HepG2 (cell line): Measurements from ENCODE around the gene CXCL8. TPM values are rescaled to one million over a fixed set of nuclear protein-coding genes. Genes with fewer than 3 reads are reported as not detected.

Experiments
- ATAC-seq: fragments of 200-7000 bp; cut with Tn5 transposase; 3 replicates; pipeline ENCODE4 v1.9.1; 2020; ENCODE audit warnings: mild to moderate bottlenecking, moderate library complexity
- BruUV-seq: library from RNA; stranded (reverse); fragments of 400-500 nt; replicated peaks from 2 replicates; lab custom pipeline; 2021; lab: Mats Ljungman, UMichigan
- CTCF ChIA-PET: fragments of 300-600 bp; formaldehyde crosslinking; extraction: SDS; loops from one replicate; lab custom pipeline; 2021; ENCODE audit warnings: low total read pairs, inconsistent platforms, low intra/inter-chr PET ratio; lab: Yijun Ruan, JAX
- POLR2A ChIA-PET: fragments of 350-600 bp; sonication (Branson Sonifier 250); formaldehyde crosslinking; loops from one replicate; lab custom pipeline; 2020; ENCODE audit warnings: antibody characterized with exemption, inconsistent platforms; lab: Yijun Ruan, JAX
- DNase-seq: peaks from one replicate; pipeline ENCODE4 v3.0.0-alpha.2; 2015; ENCODE audit warnings: low spot score
- FAIRE-seq: peaks from 3 replicates; lab custom pipeline; 2011; peaks lifted over from hg19 to GRCh38; lab: Jason Lieb, UNC
- H2AFZ ChIP-seq: one replicate; pipeline ENCODE4 v1.6.1; 2011; ENCODE audit warnings: low read length, inconsistent platforms
- H3K27ac ChIP-seq: fragments of 300-600 bp; 3 replicates; pipeline ENCODE4 v1.8.0; 2011; ENCODE audit warnings: mixed run types, mild to moderate bottlenecking, mixed read lengths, low read length, inconsistent platforms; ENCODE audit not compliant: insufficient read depth; ENCODE audit errors: extremely low read length
- H3K27me3 ChIP-seq, 2 experiments: fragments of 200-600 bp in 1 of 2; 2 replicates in 1 of 2; 3 replicates in 1 of 2; pipeline versions ENCODE4 v1.6.0 to v1.8.0; 2011; ENCODE audit warnings: low read length in 2 of 2, mild to moderate bottlenecking in 2 of 2, moderate library complexity in 2 of 2, inconsistent platforms in 1 of 2; ENCODE audit not compliant: insufficient read depth in 2 of 2, control insufficient read depth in 1 of 2
- H3K36me3 ChIP-seq, 2 experiments: fragments of 200-600 bp in 1 of 2; replicated peaks in 1 of 2; 2 replicates in 1 of 2; 3 replicates in 1 of 2; pipeline versions ENCODE4 v1.5.1 to v1.8.0; 2011; ENCODE audit warnings: low read length in 2 of 2, inconsistent platforms in 1 of 2; ENCODE audit not compliant: insufficient read depth in 2 of 2, control insufficient read depth in 1 of 2
- H3K4me1 ChIP-seq: 2 replicates; pipeline ENCODE4 v1.5.1; 2012; ENCODE audit warnings: low read length, inconsistent platforms; ENCODE audit not compliant: insufficient read depth
- H3K4me2 ChIP-seq: 2 replicates; pipeline ENCODE4 v1.6.0; 2011; ENCODE audit warnings: low read depth, low read length, inconsistent platforms
- H3K4me3 ChIP-seq, 3 experiments: fragments of 200-600 bp in 1 of 3; sonication (generic), shearing (Covaris generic) in 1 of 3; replicated peaks in 1 of 3; 2 replicates each; pipeline ENCODE4 v1.5.1; 2011 to 2016; ENCODE audit warnings: low read length in 3 of 3, inconsistent platforms in 2 of 3, low read depth in 2 of 3, mild to moderate bottlenecking in 2 of 3, control low read depth in 1 of 3, mixed read lengths in 1 of 3; ENCODE audit not compliant: insufficient read depth in 1 of 3
- H3K79me2 ChIP-seq: one replicate; pipeline ENCODE4 v1.6.1; 2011; ENCODE audit warnings: low read length, inconsistent platforms; ENCODE audit not compliant: insufficient read depth
- H3K9ac ChIP-seq: 2 replicates; pipeline ENCODE4 v1.6.0; 2011; ENCODE audit warnings: mild to moderate bottlenecking, low read depth, low read length, inconsistent platforms; ENCODE audit not compliant: insufficient read depth
- H3K9me3 ChIP-seq: 2 replicates; pipeline ENCODE4 v1.5.1; 2012; ENCODE audit warnings: mild to moderate bottlenecking, low read length
- H4K20me1 ChIP-seq: 2 replicates; pipeline ENCODE4 v1.6.0; 2011; ENCODE audit warnings: inconsistent platforms, mild to moderate bottlenecking, low read length, moderate library complexity; ENCODE audit not compliant: insufficient read depth
- HNRNPLL ChIP-seq: fragments of 200-400 bp; formaldehyde crosslinking; IDR thresholded peaks from 2 replicates; pipeline ENCODE4 v1.6.1; 2017; ENCODE audit warnings: mild to moderate bottlenecking, low read depth, low read length; ENCODE audit not compliant: poor library complexity, severe bottlenecking
- MAFF ChIP-seq: IDR thresholded peaks from 2 replicates; pipeline ENCODE4 v1.6.1; 2011; ENCODE audit warnings: low read depth, low read length, improper control_type of control experiment
- MAFK ChIP-seq, 2 experiments: IDR thresholded peaks in 1 of 2; conservative IDR thresholded peaks in 1 of 2; 2 replicates each; pipeline ENCODE4 v1.6.1; 2011; ENCODE audit warnings: improper control_type of control experiment in 2 of 2, low read length in 2 of 2
- NCOR1 ChIP-seq: fragments of 200-600 bp; sonication (generic); IDR thresholded peaks from 2 replicates; pipeline ENCODE4 v1.7.0; 2017; ENCODE audit warnings: antibody characterized with exemption, low read length, borderline replicate concordance
- RELA ChIP-seq: sonication (generic); formaldehyde crosslinking; IDR thresholded peaks from 2 replicates; pipeline ENCODE4 v1.4.0; 2020; ENCODE audit warnings: missing genetic modification reagents
- TBL1XR1 ChIP-seq: fragments of 150-350 bp; IDR thresholded peaks from 2 replicates; pipeline ENCODE4 v1.6.1; 2014; ENCODE audit warnings: borderline replicate concordance, low read length; ENCODE audit not compliant: partially characterized antibody
- ZBED4 ChIP-seq: sonication (generic); formaldehyde crosslinking; IDR thresholded peaks from 2 replicates; pipeline ENCODE4 v1.4.0; 2020; ENCODE audit warnings: missing genetic modification reagents, borderline replicate concordance
- ZNF317 ChIP-seq: sonication (generic); formaldehyde crosslinking; IDR thresholded peaks from 2 replicates; pipeline ENCODE4 v1.5.0; 2020; ENCODE audit warnings: mild to moderate bottlenecking, missing genetic modification reagents
- WGBS: methylation state at CpG from one replicate; pipeline ENCODE4 v1.1.6; 2017; ENCODE audit warnings: low lambda C conversion rate; 5-methylcytosine and 5-hydroxymethylcytosine counted together
- in situ Hi-C: cut with HindIII; loops from 2 replicates; pipeline ENCODE4 v1.10.0; 2017; ENCODE audit warnings: low pct_unique_long_range_greater_than_20kb; ENCODE audit not compliant: extremely low pct_ligation_motif_present
- intact Hi-C: fragments of 100-400 bp; cut with micrococcal nuclease; formaldehyde crosslinking; loops from one replicate; pipeline ENCODE4 v1.10.0; 2022; ENCODE audit not compliant: unreplicated experiment
- polyA plus RNA-seq, 8 experiments: library from polyadenylated mRNA; depleted of rRNA in 3 of 8; stranded (reverse) in 7 of 8; unstranded in 1 of 8; fragments of >200 nt; fragmentation: Illumina TruSeq in 4 of 8; extraction: Trizol in 4 of 8; gene quantifications; 2 replicates each; pipeline versions ENCODE4 v1.2.1 to v1.2.3, GENCODE V29; 2011 to 2016; ENCODE audit warnings: low read depth in 4 of 8, missing spikeins in 1 of 8, mixed read lengths in 1 of 8; ENCODE audit not compliant: insufficient read depth in 1 of 8
- total RNA-seq, 5 experiments: library from RNA; depleted of rRNA; stranded (reverse); fragments of >200 nt; fragmentation: Illumina TruSeq; extraction: Trizol; gene quantifications; 2 replicates each; pipeline ENCODE4 v1.2.3, GENCODE V29; 2016; ENCODE audit warnings: low read depth in 1 of 5

CXCL8 gene
- total and polyA plus RNA-seq, 2 of the 13 experiments (the other 11 are each of a cell fraction or from before 2014, with no cell fraction given), result 1.8 to 7.8 TPM

- H3K4me1 ChIP-seq, result no peaks in the 10 kb centered on the region
- no peaks in the 10 kb centered on the region for H3K36me3 ChIP-seq
- 2% methylated on average over 2 of the region's 2 CpGs for WGBS
- H4K20me1 ChIP-seq, result no peaks in the 10 kb centered on the region; the same call in 1 of the 2 replicates
- no peak for FAIRE-seq
- in situ Hi-C loops (no loop called here), intact Hi-C loops (no loop called here)
- H3K9me3 ChIP-seq, result no peaks in the 10 kb centered on the region
- no peak for DNase-seq
- no peak overlapping the region for H2AFZ ChIP-seq
- ATAC-seq, result no peak
- POLR2A ChIA-PET, result no interaction called here
- CTCF ChIA-PET, result no interaction called here
- H3K27me3 ChIP-seq, result peaks cover 0 to 7% of the 10 kb centered on the region in 2 experiments; a peak in 1 of 5 replicates
- H3K4me2 ChIP-seq, result no peak overlapping the region
- H3K79me2 ChIP-seq, result no peaks in the 10 kb centered on the region
- TF ChIP-seq MAFK (conservative IDR thresholded peaks at IDR 0.05 in 1 of 2, IDR thresholded peaks at IDR 0.05 in 1 of 2; ENCODE audit: low read length in 2 of 2) (peak in 1 of 2 experiments; percentile 37; a peak in 1 of 4 replicates), ZBED4 (CRISPR knock-in tag) (no peak)
- H3K9ac ChIP-seq, result no peak overlapping the region
- H3K4me3 ChIP-seq, result no peak overlapping the region
- no peak overlapping the region for H3K27ac ChIP-seq
- BruUV-seq, result no TSS peak
Observed at GRCh38 chr4:73714647-73715046, 25.7 kb upstream of the CXCL8 start.

GRCh38 chr4:73715659-73716058, 24.7 kb upstream of the CXCL8 start:
- Histone ChIP-seq H3K27ac (no peak overlapping the region), H3K79me2 (no peaks in the 10 kb centered on the region), H3K9ac (no peak overlapping the region), H4K20me1 (no peaks in the 10 kb centered on the region; the same call in 1 of the 2 replicates), H3K36me3 (no peaks in the 10 kb centered on the region), H3K4me3 (no peak overlapping the region), H3K4me2 (no peak overlapping the region), H3K27me3 (0 out of 5 replicates have a peak, but pooled peaks cover 0 to 4% of the 10 kb centered on the region in 2 experiments), H3K4me1 (no peaks in the 10 kb centered on the region), H2AFZ (no peak overlapping the region), H3K9me3 (no peaks in the 10 kb centered on the region)
- in situ Hi-C loops (no loop called here), intact Hi-C loops (no loop called here)
- FAIRE-seq (no peak), ATAC-seq (no peak), DNase-seq (no peak)
- ChIA-PET POLR2A (no interaction called here), CTCF (no interaction called here)
- BruUV-seq, result no TSS peak
- WGBS, result 0% methylated on average over 2 of the region's 2 CpGs
- TF ChIP-seq RELA (CRISPR knock-in tag) (no peak), NCOR1 (no peak), HNRNPLL (no peak), ZNF317 (CRISPR knock-in tag) (no peak), TBL1XR1 (no peak), MAFF (no peak)
